HG03575 (cell line): ENCODE results near the gene ARMCX4.
"Not testable (repeated sequence)": the region's sequence is repeated elsewhere in the genome, so short reads cannot be mapped to it uniquely, and the experiment has no call there.

ENCODE experiments used
- ATAC-seq: cut with Tn5 transposase; IDR thresholded peaks from one replicate; pipeline ENCODE4 v1.9.1; 2021; ENCODE audit not compliant: unreplicated experiment, insufficient number of reproducible peaks, low FRiP score; ENCODE audit errors: extremely low read depth

ARMCX4 gene

DNA sequence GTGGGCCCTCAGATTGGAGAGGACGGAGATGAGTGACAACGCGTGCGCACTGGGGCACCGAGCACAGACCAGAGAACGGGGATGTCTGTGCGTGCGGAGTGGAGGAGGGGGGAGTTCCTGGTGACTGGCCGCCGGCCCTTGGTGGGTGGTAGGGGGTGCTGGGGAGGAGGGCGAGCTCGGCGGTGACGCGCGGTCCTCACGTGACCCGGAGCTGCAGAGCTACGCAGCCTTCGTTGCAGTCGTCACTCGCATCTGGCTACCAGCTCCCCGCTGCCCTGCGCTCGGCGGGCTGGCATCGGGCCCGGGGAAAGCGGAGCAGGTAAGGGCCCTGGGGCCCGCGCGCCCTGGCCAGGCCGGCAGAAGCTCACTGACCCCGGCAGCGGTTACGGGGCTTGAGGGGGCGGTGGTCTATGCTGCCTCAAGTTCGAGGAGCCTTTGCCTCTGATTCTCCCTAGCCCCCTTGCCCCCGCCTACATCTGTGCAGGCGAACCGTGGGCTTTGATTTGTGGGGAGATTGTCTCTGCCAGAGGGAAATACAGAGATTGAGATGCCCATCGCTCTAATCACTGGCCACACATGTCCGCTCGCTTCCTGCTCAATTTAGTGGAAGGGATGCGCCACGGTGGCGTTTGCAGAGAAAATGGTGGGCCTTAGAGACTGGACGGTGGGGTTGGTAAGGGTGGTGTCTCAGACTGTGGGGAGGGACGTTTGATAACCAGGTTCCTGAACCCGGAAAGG is at the start of gene ARMCX4:
ARMCX4 (plus strand) TSS at position 245 of the 738 bp plus-strand sequence. CDS start 3,134 bp downstream, outside the sequence.
- no peak for ATAC-seq

GRCh38 chrX:101442085-101442484 is 43.2 kb upstream of the ARMCX4 start:
- no peak for ATAC-seq

GRCh38 chrX:101449279-101449678 is 36.0 kb upstream of the ARMCX4 start:
- no peak for ATAC-seq

DNA sequence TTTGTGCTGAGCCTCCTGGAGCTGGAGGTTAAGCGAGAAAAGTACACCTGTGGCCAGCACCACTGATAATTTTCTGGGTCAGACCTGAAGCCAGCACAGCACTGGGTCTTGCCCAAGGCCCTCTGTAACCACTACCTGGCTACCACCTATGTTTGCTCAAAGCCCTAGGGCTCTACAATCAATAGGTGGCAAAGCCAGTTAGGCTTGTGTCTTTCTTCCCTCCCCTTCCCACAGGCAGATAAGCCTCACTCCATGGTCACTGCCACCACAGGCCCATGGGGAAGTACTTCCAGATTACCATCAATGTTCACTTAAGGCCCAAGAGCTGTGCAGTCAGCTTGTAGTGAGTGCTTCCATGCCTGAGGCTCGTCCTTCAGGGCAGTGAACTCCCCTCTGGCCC is 35.2 kb upstream of the ARMCX4 start:
- ATAC-seq: no peak

DNA sequence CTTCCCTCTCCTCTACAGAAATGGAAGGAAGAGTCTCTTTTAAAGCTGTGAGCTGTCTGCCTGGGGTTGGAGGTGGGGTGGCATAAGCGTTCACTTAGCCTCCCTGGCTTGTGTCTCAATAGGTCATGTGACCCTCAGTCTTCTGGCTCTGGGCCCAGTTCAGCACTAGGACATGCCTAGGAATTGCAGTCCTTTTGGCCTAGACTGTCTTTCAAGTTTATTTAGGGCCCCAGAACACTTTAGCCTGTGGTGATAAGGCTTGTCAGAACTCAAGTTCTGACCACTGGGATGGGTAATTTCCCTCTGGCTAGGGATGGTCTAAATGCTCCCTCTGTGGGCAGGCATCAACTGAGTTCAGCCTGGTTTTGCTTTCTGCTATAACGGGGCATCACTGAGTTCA is 34.3 kb upstream of the ARMCX4 start:
- ATAC-seq: no peak

- ATAC-seq: no peak
Observed at GRCh38 chrX:101452056-101452455, 33.2 kb upstream of the ARMCX4 start.

DNA sequence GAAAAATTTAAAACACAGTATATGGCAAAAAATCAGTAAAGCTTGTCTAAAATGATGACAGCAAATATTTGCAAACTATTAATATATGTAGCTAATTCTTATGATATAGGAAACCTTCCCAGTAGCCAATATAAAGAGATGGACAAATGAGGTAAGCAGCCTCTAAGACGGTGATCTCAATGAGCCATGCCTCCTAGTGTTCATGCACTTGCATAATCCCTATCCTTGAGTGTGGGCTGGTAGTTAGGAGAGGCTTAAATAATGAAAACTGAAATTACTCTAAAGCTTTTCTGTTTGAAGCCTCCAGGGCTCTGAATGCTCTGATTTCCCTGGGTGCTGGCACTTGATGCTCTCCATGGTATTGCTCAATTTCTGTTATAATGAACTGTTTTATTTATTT is 24.6 kb upstream of the ARMCX4 start:
- no peak for ATAC-seq

GRCh38 chrX:101462892-101463291 is 22.4 kb upstream of the ARMCX4 start:
- no peak for ATAC-seq

GRCh38 chrX:101478366-101478765 is 6.9 kb upstream of the ARMCX4 start:
- no peak for ATAC-seq

- ATAC-seq: no peak
Observed at GRCh38 chrX:101482296-101482695, 3.0 kb upstream of the ARMCX4 start.

GRCh38 chrX:101483705-101484104 is 1.6 kb upstream of the ARMCX4 start:
- no peak for ATAC-seq

DNA sequence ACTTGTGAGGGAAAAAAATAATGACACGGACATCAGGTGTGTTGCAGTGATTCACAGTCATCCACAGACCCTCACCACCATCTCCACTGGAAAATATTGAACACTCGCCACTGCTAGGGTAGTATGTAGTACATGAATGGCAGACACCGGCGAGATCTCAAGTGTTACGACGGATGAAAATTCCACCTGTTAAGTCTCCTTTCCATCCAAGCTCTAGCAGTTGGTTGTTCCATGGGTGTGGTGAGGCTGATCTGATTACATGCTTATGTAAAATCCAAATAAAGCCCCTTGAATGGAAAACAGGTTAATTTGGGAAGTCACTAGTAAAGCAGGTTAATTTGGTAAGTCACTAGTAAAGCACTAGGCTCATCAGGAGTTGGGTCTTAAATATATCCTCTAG is 1.1 kb upstream of the ARMCX4 start:
- no peak for ATAC-seq

- no peak for ATAC-seq
Observed at GRCh38 chrX:101488796-101489195, 3.5 kb downstream of the ARMCX4 start.

GRCh38 chrX:101491943-101492342 is 6.7 kb downstream of the ARMCX4 start:
- no peak for ATAC-seq

GRCh38 chrX:101493225-101493624 is 8.0 kb downstream of the ARMCX4 start:
- ATAC-seq: no peak

- ATAC-seq: not testable (repeated sequence)
Observed at GRCh38 chrX:101502929-101503328, 17.7 kb downstream of the ARMCX4 start.

DNA sequence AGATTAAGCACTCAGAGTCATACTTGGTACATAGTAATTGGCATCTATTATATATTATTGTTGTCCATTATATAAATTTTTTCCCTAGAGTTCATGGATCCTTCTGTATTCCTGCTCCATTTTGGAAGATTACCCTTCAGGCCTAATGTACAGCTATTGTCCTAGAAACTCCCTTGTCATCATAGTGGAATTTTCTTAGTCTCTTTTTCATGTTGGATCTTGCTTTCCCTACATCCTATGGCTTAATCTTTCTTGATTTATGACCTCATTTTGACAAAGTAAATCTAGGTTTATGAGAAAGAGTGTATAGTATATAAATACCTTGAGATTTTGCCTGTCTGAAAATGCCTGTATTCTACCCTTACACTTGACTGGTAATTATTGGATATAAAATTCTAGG is 22.1 kb downstream of the ARMCX4 start:
- ATAC-seq: no peak

GRCh38 chrX:101507986-101508385 is 22.7 kb downstream of the ARMCX4 start:
- no peak for ATAC-seq

DNA sequence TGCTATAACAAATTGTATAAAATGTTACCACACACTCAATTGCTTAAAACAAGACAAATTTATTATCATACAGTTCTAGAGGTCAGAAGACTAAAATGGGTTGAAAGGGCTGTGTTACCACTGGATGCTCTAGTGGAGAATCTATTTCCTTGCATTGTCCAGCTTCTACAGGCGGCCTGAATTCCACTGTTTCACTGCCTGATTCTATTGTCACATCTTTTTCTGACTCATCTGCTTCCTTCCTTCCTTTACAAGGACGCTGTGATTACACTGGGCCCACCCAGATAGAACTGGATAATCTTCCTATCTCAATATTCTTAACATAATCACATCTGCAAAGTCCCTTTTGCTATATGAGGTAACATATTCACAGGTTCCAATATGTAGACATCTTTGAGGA is 45.7 kb downstream of the ARMCX4 start:
- no peak for ATAC-seq
